Right atrium auricular region (tissue), 2 donors: Measurements from ENCODE around the gene ARHGAP42. TPM values are rescaled to one million over a fixed set of nuclear protein-coding genes. Genes with fewer than 3 reads are reported as not detected.

ENCODE experiments used
- DNase-seq: peaks from one replicate; pipeline ENCODE4 v3.0.0-alpha.2; 2019; ENCODE audit warnings: low spot score
- H3K27ac ChIP-seq, 2 donors: fragments of 200-600 bp; sonication (generic); 1 replicate in 1 of 2; 2 replicates in 1 of 2; pipeline ENCODE4 v1.5.1; 2016 to 2019
- H3K27me3 ChIP-seq, 2 donors: fragments of 200-600 bp; sonication (generic); one replicate each; pipeline versions ENCODE4 v1.5.1 to v1.6.0; 2017 to 2019
- H3K36me3 ChIP-seq: fragments of 200-600 bp; sonication (generic); one replicate; pipeline ENCODE4 v1.5.1; 2016
- H3K4me1 ChIP-seq, 2 donors: fragments of 200-600 bp; sonication (generic); one replicate each; pipeline versions ENCODE4 v1.5.1 to v1.6.0; 2017 to 2019
- H3K4me3 ChIP-seq, 2 donors: fragments of 200-600 bp; sonication (generic); 1 replicate in 1 of 2; 2 replicates in 1 of 2; pipeline ENCODE4 v1.5.1; 2017 to 2019; ENCODE audit warnings: mild to moderate bottlenecking in 1 of 2, moderate library complexity in 1 of 2
- H3K9me3 ChIP-seq, 2 donors: fragments of 200-600 bp; sonication (generic); one replicate each; pipeline ENCODE4 v1.5.1; 2019
- total RNA-seq, 2 donors: library from RNA; depleted of rRNA; stranded (reverse); fragments of >200 nt; gene quantifications; one replicate each; pipeline ENCODE4 v1.1.0, GENCODE V29; 2016
- TF ChIP-seq, protein P1 (sequence below), 2 donors: fragments of 200-600 bp; sonication (generic); IDR thresholded peaks; one replicate each; pipeline ENCODE4 v1.5.1; 2019; ENCODE audit warnings: antibody characterized with exemption in 2 of 2

ARHGAP42 gene
- total RNA-seq, 2 donors from 2014 or later, result 6.1 to 12.1 TPM

DNA sequence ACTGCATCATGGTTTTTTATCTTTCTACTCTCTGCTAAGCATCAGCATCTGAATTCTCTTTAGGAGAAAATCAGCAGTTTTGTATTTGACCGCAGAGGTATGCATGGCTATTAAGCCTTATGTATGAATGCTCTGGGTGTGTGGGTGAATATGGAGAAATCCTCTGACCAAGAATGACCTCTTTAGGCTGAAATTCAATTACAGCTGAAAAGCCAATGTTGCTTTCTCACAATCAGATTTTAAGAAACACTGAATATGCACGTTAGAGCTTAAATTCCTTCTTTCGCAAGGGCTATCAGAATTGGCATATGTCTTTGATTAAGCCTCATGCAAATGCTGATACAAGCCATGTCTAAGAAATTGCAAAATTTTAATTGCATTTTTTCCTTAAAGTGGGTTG, 43.2 kb downstream of the ARHGAP42 start:
- H3K27me3 ChIP-seq, result no peaks in the 10 kb centered on the region
- H3K4me3 ChIP-seq, result no peak overlapping the region
- H3K9me3 ChIP-seq, result no peaks in the 10 kb centered on the region
- H3K36me3 ChIP-seq, result no peaks in the 10 kb centered on the region
- peaks cover 0 to 18% of the 10 kb centered on the region in 2 donors for H3K4me1 ChIP-seq
- H3K27ac ChIP-seq, result no peak overlapping the region
- TF ChIP-seq, protein P1, sequence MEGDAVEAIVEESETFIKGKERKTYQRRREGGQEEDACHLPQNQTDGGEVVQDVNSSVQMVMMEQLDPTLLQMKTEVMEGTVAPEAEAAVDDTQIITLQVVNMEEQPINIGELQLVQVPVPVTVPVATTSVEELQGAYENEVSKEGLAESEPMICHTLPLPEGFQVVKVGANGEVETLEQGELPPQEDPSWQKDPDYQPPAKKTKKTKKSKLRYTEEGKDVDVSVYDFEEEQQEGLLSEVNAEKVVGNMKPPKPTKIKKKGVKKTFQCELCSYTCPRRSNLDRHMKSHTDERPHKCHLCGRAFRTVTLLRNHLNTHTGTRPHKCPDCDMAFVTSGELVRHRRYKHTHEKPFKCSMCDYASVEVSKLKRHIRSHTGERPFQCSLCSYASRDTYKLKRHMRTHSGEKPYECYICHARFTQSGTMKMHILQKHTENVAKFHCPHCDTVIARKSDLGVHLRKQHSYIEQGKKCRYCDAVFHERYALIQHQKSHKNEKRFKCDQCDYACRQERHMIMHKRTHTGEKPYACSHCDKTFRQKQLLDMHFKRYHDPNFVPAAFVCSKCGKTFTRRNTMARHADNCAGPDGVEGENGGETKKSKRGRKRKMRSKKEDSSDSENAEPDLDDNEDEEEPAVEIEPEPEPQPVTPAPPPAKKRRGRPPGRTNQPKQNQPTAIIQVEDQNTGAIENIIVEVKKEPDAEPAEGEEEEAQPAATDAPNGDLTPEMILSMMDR (IDR thresholded peaks at IDR 0.05), result no peak
- no peak for DNase-seq

DNA sequence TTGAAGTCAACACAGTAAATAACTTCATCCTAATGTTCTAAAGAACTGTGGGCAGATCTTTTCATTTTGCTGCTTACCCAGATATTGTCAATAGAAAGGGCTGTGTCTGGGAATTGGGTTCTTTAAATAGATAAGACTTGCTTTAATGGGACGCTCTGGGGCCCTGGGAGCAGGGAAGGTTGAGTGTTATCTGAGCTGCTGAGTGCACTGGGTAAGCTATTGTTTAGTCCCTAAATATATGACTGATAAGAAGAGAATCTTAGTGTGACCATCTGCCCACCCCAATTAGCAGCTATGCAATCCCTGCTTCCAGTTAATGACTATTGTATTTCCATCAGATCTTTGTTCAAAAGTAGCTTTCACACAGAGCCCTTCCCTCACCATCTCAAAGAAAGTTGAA, 44.4 kb downstream of the ARHGAP42 start:
- peak overlapping the region in 1 of 2 donors; percentile 7 for H3K27ac ChIP-seq
- peaks cover 0 to 17% of the 10 kb centered on the region in 2 donors for H3K4me1 ChIP-seq
- no peaks in the 10 kb centered on the region for H3K9me3 ChIP-seq
- DNase-seq, result no peak
- TF ChIP-seq, protein P1 (IDR thresholded peaks at IDR 0.05), result no peak
- no peaks in the 10 kb centered on the region for H3K36me3 ChIP-seq
- no peak overlapping the region for H3K4me3 ChIP-seq
- H3K27me3 ChIP-seq, result no peaks in the 10 kb centered on the region

DNA sequence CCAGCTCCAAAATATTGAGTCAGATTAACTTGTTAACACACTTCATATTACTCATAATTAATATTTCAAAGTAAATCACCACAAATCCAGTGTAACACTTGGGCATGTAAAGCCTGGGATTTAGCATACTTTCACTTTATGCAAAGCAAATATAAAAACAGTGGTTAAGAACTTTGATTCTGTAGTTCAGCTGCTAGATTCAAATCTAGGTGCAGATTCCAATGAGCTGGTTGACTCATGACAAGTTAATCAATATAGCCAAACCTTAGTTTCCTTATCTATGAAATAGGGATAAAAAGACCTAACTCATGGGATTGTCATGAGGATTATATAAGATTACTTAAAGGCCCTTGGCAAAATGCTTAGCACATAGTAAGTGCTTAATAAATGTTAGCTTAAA, 45.9 kb downstream of the ARHGAP42 start:
- no peak overlapping the region for H3K27ac ChIP-seq
- no peaks in the 10 kb centered on the region for H3K27me3 ChIP-seq
- H3K4me1 ChIP-seq, result peaks cover 0 to 4% of the 10 kb centered on the region in 2 donors
- H3K36me3 ChIP-seq, result no peaks in the 10 kb centered on the region
- no peak overlapping the region for H3K4me3 ChIP-seq
- TF ChIP-seq, protein P1 (IDR thresholded peaks at IDR 0.05), result no peak
- no peaks in the 10 kb centered on the region for H3K9me3 ChIP-seq
- no peak for DNase-seq

DNA sequence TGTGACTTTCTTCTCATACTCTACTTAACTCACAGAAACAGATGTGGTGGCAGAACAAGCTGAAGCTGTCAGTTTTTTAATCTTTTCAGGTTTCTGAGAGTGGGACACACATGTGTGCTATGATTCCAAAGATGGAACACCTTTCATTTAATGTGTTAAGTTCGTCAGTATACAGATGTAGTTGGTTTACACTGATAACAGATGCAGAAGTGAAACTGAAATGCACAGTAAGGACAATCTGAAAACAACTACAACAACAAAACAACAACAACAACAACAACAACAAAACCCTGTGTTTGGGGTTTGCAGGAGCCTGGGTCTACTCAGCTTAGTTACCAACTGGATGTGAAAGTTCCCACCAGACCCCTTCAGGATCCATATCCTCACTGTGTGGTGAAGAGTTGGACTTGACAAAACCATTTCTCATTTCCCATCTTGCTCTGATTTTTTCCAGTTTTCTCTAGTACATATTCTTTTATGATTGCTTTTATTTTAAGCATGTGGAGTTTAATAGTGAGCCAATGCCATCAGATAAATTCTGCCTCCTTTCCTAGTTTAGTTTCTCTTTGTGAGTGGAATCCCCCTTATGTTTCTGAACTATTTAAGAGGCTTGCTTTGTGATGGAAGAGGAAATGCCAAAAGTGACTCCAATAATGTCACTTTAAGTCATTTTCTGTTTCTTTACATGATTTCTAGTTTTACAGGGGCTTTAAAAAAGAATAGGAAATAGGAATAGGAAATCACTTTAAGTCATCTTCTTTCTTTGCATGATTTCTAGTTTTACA, 47.8 kb downstream of the ARHGAP42 start:
- Histone ChIP-seq H3K4me3 (no peak overlapping the region), H3K9me3 (no peaks in the 10 kb centered on the region), H3K27me3 (no peaks in the 10 kb centered on the region), H3K4me1 (peaks cover 0 to 15% of the 10 kb centered on the region in 2 donors), H3K27ac (no peak overlapping the region), H3K36me3 (no peaks in the 10 kb centered on the region)
- TF ChIP-seq, protein P1 (IDR thresholded peaks at IDR 0.05), result no peak
- no peak for DNase-seq

DNA sequence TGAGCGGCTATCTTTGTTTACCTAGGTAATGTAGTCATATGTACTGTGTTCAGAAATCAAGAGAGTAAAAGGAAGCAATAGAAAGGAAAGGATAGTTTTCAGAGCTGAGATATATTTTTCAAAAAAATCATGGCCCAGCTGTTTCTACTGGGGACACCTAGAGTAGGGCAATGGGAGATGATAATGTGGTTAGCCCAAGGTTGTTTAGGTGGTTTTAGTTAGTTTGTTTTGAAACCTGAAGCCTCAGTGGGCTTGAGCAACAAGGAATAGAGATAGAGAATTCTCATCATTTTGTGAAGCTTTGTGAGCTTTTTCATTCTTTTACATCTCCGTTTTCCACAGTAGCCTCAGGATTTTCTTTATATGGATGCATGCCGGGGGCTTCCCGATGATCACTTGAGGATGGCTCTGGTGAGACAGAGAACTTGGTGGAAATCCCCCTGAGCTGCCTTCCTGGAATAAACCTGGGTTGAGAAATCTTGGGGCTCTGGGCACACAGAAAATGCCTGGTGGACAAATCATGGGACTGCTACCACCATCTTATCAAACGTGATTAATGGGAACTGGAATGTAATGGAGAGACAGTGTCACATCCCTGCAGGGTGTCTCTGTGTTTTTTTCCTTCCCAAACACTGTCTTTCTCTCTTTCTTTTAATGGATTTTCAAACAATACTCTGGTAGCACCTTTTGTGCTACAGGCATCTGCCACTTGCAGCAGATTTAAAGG, 49.0 kb downstream of the ARHGAP42 start:
- Histone ChIP-seq H3K36me3 (no peaks in the 10 kb centered on the region), H3K27me3 (no peaks in the 10 kb centered on the region), H3K4me1 (peaks cover 0 to 26% of the 10 kb centered on the region in 2 donors), H3K4me3 (no peak overlapping the region), H3K9me3 (no peaks in the 10 kb centered on the region), H3K27ac (no peak overlapping the region)
- TF ChIP-seq, protein P1 (IDR thresholded peaks at IDR 0.05), result no peak
- DNase-seq, result no peak
